HCT116 (cell line): ENCODE measurements around the gene CWC27. TPM values are rescaled to one million over a fixed set of nuclear protein-coding genes. Genes with fewer than 3 reads are reported as not detected.

Experiments used
- ATAC-seq: fragments of 200-7000 bp; cut with Tn5 transposase; 2 replicates; pipeline ENCODE4 v1.9.1; 2020; ENCODE audit warnings: mild to moderate bottlenecking, moderate library complexity
- BruUV-seq: library from RNA; stranded (reverse); fragments of 400-500 nt; replicated peaks from 2 replicates; lab custom pipeline; 2021; lab: Mats Ljungman, UMichigan
- CTCF ChIA-PET: fragments of 300-600 bp; sonication (Branson Sonifier 250); formaldehyde crosslinking; loops from one replicate; lab custom pipeline; 2021; ENCODE audit warnings: antibody characterized with exemption; lab: Charles Lee
- POLR2A ChIA-PET: fragments of 300-600, 350-600 bp; sonication (Branson Sonifier 250); formaldehyde crosslinking; loops from one replicate; lab custom pipeline; 2021; ENCODE audit warnings: antibody characterized with exemption; lab: Charles Lee
- RAD21 ChIA-PET, 2 experiments: fragments of 300-600 bp; sonication (Branson Sonifier 250); formaldehyde crosslinking; loops; one replicate each; lab custom pipeline; 2023; ENCODE audit warnings: low total read pairs in 2 of 2; ENCODE audit not compliant: uncharacterized antibody in 2 of 2, unreplicated experiment in 2 of 2, low non-redundant PET in 1 of 2; lab: Charles Lee
- DNase-seq: peaks from one replicate; pipeline ENCODE4 v3.0.0-alpha.2; 2010; ENCODE audit warnings: low read depth, low spot score
- H2AFZ ChIP-seq: fragments of 200-600 bp; shearing (Covaris generic), sonication (generic); 2 replicates; pipeline ENCODE4 v1.6.1; 2017; ENCODE audit warnings: low read depth, mixed run types, mixed read lengths, antibody characterized with exemption, low read length; ENCODE audit not compliant: poor library complexity, severe bottlenecking
- H3K27ac ChIP-seq: 2 replicates; pipeline ENCODE4 v1.5.1; 2012; ENCODE audit warnings: low read depth, low read length
- H3K27me3 ChIP-seq: fragments of 200-600 bp; sonication (generic); 2 replicates; pipeline ENCODE4 v1.6.1; 2016; ENCODE audit warnings: mixed run types, low read length, mixed read lengths; ENCODE audit not compliant: insufficient read depth
- H3K36me3 ChIP-seq, 2 experiments: fragments of 200-500 bp in 1 of 2; fragments of 200-600 bp in 1 of 2; sonication (Bioruptor generic) in 1 of 2; sonication (generic) in 1 of 2; 2 replicates each; pipeline versions ENCODE4 v1.5.1 to v1.6.1; 2014 to 2016; ENCODE audit warnings: low read length in 2 of 2, inconsistent platforms in 1 of 2, mixed read lengths in 1 of 2, mixed run types in 1 of 2; ENCODE audit not compliant: insufficient read depth in 2 of 2, control insufficient read depth in 1 of 2
- H3K4me1 ChIP-seq, 2 experiments: fragments of 200-600 bp in 1 of 2; sonication (generic) in 1 of 2; 2 replicates each; pipeline versions ENCODE4 v1.5.1 to v1.6.1; 2012 to 2017; ENCODE audit warnings: low read length in 2 of 2, inconsistent platforms in 1 of 2, mild to moderate bottlenecking in 1 of 2, mixed read lengths in 1 of 2, mixed run types in 1 of 2, moderate library complexity in 1 of 2; ENCODE audit not compliant: insufficient read depth in 2 of 2, control insufficient read depth in 1 of 2
- H3K4me2 ChIP-seq: fragments of 200-600 bp; sonication (generic); 2 replicates; pipeline ENCODE4 v1.6.1; 2017; ENCODE audit warnings: mixed run types, low read length, mixed read lengths
- H3K4me3 ChIP-seq, 2 experiments: fragments of 200-600 bp in 1 of 2; sonication (generic) in 1 of 2; replicated peaks in 1 of 2; 2 replicates each; pipeline ENCODE4 v1.5.1; 2011 to 2016; ENCODE audit warnings: low read length in 2 of 2, control low read depth in 1 of 2, low read depth in 1 of 2, mild to moderate bottlenecking in 1 of 2, mixed read lengths in 1 of 2, mixed run types in 1 of 2
- H3K79me2 ChIP-seq: fragments of 200-600 bp; sonication (generic); 2 replicates; pipeline ENCODE4 v1.6.1; 2017; ENCODE audit warnings: mild to moderate bottlenecking, mixed run types, low read length, moderate library complexity, mixed read lengths; ENCODE audit not compliant: insufficient read depth
- H3K9ac ChIP-seq: fragments of 200-600 bp; sonication (generic); 2 replicates; pipeline ENCODE4 v1.6.1; 2016; ENCODE audit warnings: low read length, mixed read lengths
- H3K9me2 ChIP-seq: fragments of 200-600 bp; sonication (generic), shearing (Covaris generic); 2 replicates; pipeline ENCODE4 v1.6.1; 2017; ENCODE audit warnings: mixed run types, mild to moderate bottlenecking, moderate library complexity; ENCODE audit not compliant: insufficient read depth
- H3K9me3 ChIP-seq, 2 experiments: fragments of 200-500 bp in 1 of 2; fragments of 200-600 bp in 1 of 2; sonication (Bioruptor generic) in 1 of 2; sonication (generic) in 1 of 2; 2 replicates each; pipeline ENCODE4 v1.6.1; 2014 to 2017; ENCODE audit warnings: low read length in 2 of 2, mixed read lengths in 2 of 2, inconsistent platforms in 1 of 2, low read depth in 1 of 2, mild to moderate bottlenecking in 1 of 2, mixed run types in 1 of 2, moderate library complexity in 1 of 2; ENCODE audit not compliant: control insufficient read depth in 1 of 2, insufficient read depth in 1 of 2
- H4K20me1 ChIP-seq: fragments of 200-600 bp; sonication (generic), shearing (Covaris generic); 2 replicates; pipeline ENCODE4 v1.6.1; 2017; ENCODE audit warnings: mixed run types, mild to moderate bottlenecking, moderate library complexity; ENCODE audit not compliant: insufficient read depth
- CBX3 ChIP-seq: IDR thresholded peaks from 2 replicates; pipeline ENCODE4 v1.6.1; 2012; ENCODE audit warnings: low read depth
- CEBPB ChIP-seq: IDR thresholded peaks from 2 replicates; pipeline ENCODE4 v1.6.1; 2012; ENCODE audit warnings: low read depth
- ELF1 ChIP-seq: IDR thresholded peaks from 2 replicates; pipeline ENCODE4 v1.6.1; 2012; ENCODE audit warnings: low read depth, borderline replicate concordance
- EZH2 ChIP-seq: fragments of 200-600 bp; sonication (generic); IDR thresholded peaks from 2 replicates; pipeline ENCODE4 v1.6.1; 2017; ENCODE audit warnings: antibody characterized with exemption, mixed run types
- EZH2phosphoT487 ChIP-seq: fragments of 200-600 bp; IDR thresholded peaks from 2 replicates; pipeline ENCODE4 v1.6.1; 2018; ENCODE audit warnings: antibody characterized with exemption, borderline replicate concordance
- FOSL1 ChIP-seq: IDR thresholded peaks from 2 replicates; pipeline ENCODE4 v1.6.1; 2012; ENCODE audit warnings: low read depth
- JUND ChIP-seq: IDR thresholded peaks from 2 replicates; pipeline ENCODE4 v1.6.1; 2012
- POLR2A ChIP-seq: IDR thresholded peaks from 2 replicates; pipeline ENCODE4 v1.7.0; 2011; ENCODE audit warnings: borderline replicate concordance; ENCODE audit not compliant: insufficient read depth, insufficient read length; ENCODE audit errors: extremely low read depth
- RAD21 ChIP-seq: IDR thresholded peaks from 2 replicates; pipeline ENCODE4 v1.6.1; 2012; ENCODE audit warnings: low read depth, mild to moderate bottlenecking
- SIN3A ChIP-seq: IDR thresholded peaks from 2 replicates; pipeline ENCODE4 v1.6.1; 2012; ENCODE audit warnings: low read depth
- SRF ChIP-seq: IDR thresholded peaks from 2 replicates; pipeline ENCODE4 v1.6.1; 2012; ENCODE audit warnings: low read depth
- TCF7L2 ChIP-seq: IDR thresholded peaks from 2 replicates; pipeline ENCODE4 v1.7.0; 2011; ENCODE audit warnings: borderline replicate concordance, inconsistent platforms; ENCODE audit not compliant: insufficient read depth, insufficient read length; ENCODE audit errors: extremely low read depth
- YY1 ChIP-seq: IDR thresholded peaks from 2 replicates; pipeline ENCODE4 v1.6.1; 2011; ENCODE audit warnings: low read length, low read depth, moderate library complexity, mild to moderate bottlenecking; ENCODE audit not compliant: insufficient replicate concordance; ENCODE audit errors: extremely low read depth
- ZFX ChIP-seq: fragments of 450-650 bp; IDR thresholded peaks from 2 replicates; pipeline ENCODE4 v1.6.1; 2017
- ZNF274 ChIP-seq: fragments of 200-500 bp; sonication (Bioruptor generic); IDR thresholded peaks from 2 replicates; pipeline ENCODE4 v1.6.1; 2014; ENCODE audit warnings: mild to moderate bottlenecking, low read depth, low read length, inconsistent platforms
- intact Hi-C: fragments of 100-400 bp; cut with micrococcal nuclease; formaldehyde crosslinking; loops from 2 replicates; pipeline ENCODE4 v1.10.0; 2022
- total RNA-seq: library from RNA; stranded (reverse); gene quantifications from one replicate; pipeline ENCODE4 v1.2.1, GENCODE V29; 2021; ENCODE audit not compliant: unreplicated experiment
- TF ChIP-seq, protein P1 (sequence below), 3 experiments: fragments of 200-600 bp in 1 of 3; sonication (generic) in 1 of 3; IDR thresholded peaks in 2 of 3; conservative IDR thresholded peaks in 1 of 3; 2 replicates each; pipeline ENCODE4 v1.5.1; 2012 to 2017; ENCODE audit warnings: low read depth in 2 of 3, low read length in 2 of 3, antibody characterized with exemption in 1 of 3, borderline replicate concordance in 1 of 3, control low read depth in 1 of 3, mild to moderate bottlenecking in 1 of 3, mixed read lengths in 1 of 3, mixed run types in 1 of 3, moderate library complexity in 1 of 3; ENCODE audit not compliant: insufficient read depth in 1 of 3
- TF ChIP-seq, protein P2 (sequence below): IDR thresholded peaks from 2 replicates; pipeline ENCODE4 v1.6.1; 2012; ENCODE audit warnings: low read depth
- TF ChIP-seq, protein P3 (sequence below): IDR thresholded peaks from 2 replicates; pipeline ENCODE4 v1.6.1; 2012

CWC27 gene
- total RNA-seq, 1 experiment from 2014 or later = 29.1 TPM

DNA sequence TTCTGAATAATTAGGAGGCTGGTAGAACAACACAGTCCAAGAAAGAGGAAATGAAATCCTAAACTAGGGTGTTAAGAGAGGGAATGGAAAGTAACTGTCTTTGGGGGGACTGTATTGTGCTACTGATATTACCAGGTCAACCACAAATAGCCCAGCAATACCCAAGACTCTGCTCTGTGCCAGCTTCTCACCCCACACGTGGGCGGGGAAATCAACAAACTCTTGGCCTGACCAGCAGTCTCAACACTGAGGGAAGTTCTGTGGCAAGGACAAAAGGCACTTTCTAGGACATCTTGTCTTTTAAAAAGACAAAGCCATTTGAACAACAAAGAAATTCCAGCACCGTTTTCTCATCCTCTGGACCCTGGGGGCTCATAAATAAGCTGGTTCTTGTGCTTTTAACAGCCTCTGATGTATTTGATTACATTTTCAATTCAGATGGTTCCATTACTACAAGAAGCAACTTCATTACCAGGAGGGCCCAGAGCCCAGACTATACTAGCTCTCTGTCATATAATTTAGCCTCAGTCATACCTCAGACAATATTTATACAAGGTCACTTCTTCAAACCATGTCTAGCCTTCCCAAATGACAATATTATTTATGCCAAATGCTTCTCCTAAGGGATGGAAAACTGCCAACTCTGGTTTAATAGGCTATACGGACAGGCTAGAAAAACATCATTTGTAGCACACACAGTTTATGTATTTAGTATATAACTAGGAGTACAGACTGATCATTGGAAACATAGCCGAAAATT is 297.8 kb downstream of the CWC27 start (continued):
- TF ChIP-seq, protein P1, sequence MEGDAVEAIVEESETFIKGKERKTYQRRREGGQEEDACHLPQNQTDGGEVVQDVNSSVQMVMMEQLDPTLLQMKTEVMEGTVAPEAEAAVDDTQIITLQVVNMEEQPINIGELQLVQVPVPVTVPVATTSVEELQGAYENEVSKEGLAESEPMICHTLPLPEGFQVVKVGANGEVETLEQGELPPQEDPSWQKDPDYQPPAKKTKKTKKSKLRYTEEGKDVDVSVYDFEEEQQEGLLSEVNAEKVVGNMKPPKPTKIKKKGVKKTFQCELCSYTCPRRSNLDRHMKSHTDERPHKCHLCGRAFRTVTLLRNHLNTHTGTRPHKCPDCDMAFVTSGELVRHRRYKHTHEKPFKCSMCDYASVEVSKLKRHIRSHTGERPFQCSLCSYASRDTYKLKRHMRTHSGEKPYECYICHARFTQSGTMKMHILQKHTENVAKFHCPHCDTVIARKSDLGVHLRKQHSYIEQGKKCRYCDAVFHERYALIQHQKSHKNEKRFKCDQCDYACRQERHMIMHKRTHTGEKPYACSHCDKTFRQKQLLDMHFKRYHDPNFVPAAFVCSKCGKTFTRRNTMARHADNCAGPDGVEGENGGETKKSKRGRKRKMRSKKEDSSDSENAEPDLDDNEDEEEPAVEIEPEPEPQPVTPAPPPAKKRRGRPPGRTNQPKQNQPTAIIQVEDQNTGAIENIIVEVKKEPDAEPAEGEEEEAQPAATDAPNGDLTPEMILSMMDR (IDR thresholded peaks at IDR 0.05 in 2 of 3, conservative IDR thresholded peaks at IDR 0.05 in 1 of 3; ENCODE audit: borderline replicate concordance in 1 of 3, insufficient read depth in 1 of 3, low read depth in 2 of 3, low read length in 2 of 3) = no peak
- TF ChIP-seq, protein P2, sequence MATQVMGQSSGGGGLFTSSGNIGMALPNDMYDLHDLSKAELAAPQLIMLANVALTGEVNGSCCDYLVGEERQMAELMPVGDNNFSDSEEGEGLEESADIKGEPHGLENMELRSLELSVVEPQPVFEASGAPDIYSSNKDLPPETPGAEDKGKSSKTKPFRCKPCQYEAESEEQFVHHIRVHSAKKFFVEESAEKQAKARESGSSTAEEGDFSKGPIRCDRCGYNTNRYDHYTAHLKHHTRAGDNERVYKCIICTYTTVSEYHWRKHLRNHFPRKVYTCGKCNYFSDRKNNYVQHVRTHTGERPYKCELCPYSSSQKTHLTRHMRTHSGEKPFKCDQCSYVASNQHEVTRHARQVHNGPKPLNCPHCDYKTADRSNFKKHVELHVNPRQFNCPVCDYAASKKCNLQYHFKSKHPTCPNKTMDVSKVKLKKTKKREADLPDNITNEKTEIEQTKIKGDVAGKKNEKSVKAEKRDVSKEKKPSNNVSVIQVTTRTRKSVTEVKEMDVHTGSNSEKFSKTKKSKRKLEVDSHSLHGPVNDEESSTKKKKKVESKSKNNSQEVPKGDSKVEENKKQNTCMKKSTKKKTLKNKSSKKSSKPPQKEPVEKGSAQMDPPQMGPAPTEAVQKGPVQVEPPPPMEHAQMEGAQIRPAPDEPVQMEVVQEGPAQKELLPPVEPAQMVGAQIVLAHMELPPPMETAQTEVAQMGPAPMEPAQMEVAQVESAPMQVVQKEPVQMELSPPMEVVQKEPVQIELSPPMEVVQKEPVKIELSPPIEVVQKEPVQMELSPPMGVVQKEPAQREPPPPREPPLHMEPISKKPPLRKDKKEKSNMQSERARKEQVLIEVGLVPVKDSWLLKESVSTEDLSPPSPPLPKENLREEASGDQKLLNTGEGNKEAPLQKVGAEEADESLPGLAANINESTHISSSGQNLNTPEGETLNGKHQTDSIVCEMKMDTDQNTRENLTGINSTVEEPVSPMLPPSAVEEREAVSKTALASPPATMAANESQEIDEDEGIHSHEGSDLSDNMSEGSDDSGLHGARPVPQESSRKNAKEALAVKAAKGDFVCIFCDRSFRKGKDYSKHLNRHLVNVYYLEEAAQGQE = no peak
- TF ChIP-seq ZNF274 = no peak
- TF ChIP-seq ZFX = no peak
- no peak for TF ChIP-seq CBX3
- no peak for TF ChIP-seq EZH2
- TF ChIP-seq ELF1 = no peak
- no peak for TF ChIP-seq SIN3A
- TF ChIP-seq, all 23 proteins: peak for 0

DNA sequence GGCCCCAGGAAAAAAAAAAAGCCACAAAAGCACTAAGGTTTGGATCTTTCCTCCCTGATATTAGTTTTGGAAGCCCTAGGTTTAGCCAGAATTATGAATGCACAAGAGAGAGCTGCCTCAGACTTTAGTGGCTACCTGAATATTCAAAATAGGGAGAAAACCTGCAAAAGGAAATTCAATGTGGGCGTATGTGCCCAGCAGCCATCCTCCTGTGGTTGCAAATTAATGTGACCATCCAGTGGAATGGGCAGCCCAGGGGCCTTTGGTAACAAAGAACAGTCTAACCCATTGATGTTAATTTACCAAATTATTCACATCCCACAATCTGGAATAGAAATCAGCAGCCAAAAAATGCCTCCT is 298.4 kb downstream of the CWC27 start:
- BruUV-seq = no TSS peak
- DNase-seq = no peak
- no peaks in the 10 kb centered on the region for H3K9me3 ChIP-seq
- H3K4me2 ChIP-seq = no peak overlapping the region
- H3K9ac ChIP-seq = no peak overlapping the region
- no peaks in the 10 kb centered on the region for H4K20me1 ChIP-seq
- H3K4me3 ChIP-seq = no peak overlapping the region
- no peak for ATAC-seq
- ChIA-PET RAD21 (no interaction called here), POLR2A (no interaction called here), CTCF (no interaction called here)
- H3K27me3 ChIP-seq = no peaks in the 10 kb centered on the region
- no peak overlapping the region for H2AFZ ChIP-seq
- H3K36me3 ChIP-seq = no peaks in the 10 kb centered on the region
- intact Hi-C loops = no loop called here
- no peaks in the 10 kb centered on the region for H3K79me2 ChIP-seq
- H3K27ac ChIP-seq = no peak overlapping the region
- H3K9me2 ChIP-seq = no peaks in the 10 kb centered on the region
- no peak for TF ChIP-seq EZH2phosphoT487
- TF ChIP-seq CEBPB = no peak
- TF ChIP-seq FOSL1 = no peak
- TF ChIP-seq, protein P3, sequence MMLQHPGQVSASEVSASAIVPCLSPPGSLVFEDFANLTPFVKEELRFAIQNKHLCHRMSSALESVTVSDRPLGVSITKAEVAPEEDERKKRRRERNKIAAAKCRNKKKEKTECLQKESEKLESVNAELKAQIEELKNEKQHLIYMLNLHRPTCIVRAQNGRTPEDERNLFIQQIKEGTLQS = no peak
- TF ChIP-seq RAD21 = no peak
- TF ChIP-seq POLR2A = no peak
- TF ChIP-seq JUND = no peak
- TF ChIP-seq TCF7L2 = no peak
- TF ChIP-seq YY1 = no peak
- no peak for TF ChIP-seq SIN3A
- no peak for TF ChIP-seq SRF
- no peaks in the 10 kb centered on the region for H3K4me1 ChIP-seq
